ENCODE results near the gene MAST4.

MAST4 gene

GRCh38 chr5:66960369-66961137, 364.4 kb downstream of the MAST4 start:
- no peak for DNase-seq (ENCODE audit: low spot score)

- no peak for DNase-seq (ENCODE audit: low spot score)
Observed at GRCh38 chr5:66963559-66963971, 367.4 kb downstream of the MAST4 start.

GRCh38 chr5:66966439-66966838, 370.2 kb downstream of the MAST4 start:
- DNase-seq (ENCODE audit: low spot score): no peak

- peak; percentile 82 for DNase-seq (ENCODE audit: low spot score)
Observed at GRCh38 chr5:66967102-66967501, 370.9 kb downstream of the MAST4 start.

GRCh38 chr5:66967826-66968262, 371.7 kb downstream of the MAST4 start:
- peak; percentile 41 for DNase-seq (ENCODE audit: low spot score)

GRCh38 chr5:66969484-66969883, 373.3 kb downstream of the MAST4 start:
- DNase-seq (ENCODE audit: low spot score): no peak

- DNase-seq (ENCODE audit: low spot score): no peak
Observed at GRCh38 chr5:66969963-66970362, 373.8 kb downstream of the MAST4 start.

- no peak for DNase-seq (ENCODE audit: low spot score)
Observed at GRCh38 chr5:66972004-66972403, 375.8 kb downstream of the MAST4 start.

GRCh38 chr5:66974256-66974655, 378.1 kb downstream of the MAST4 start:
- DNase-seq (ENCODE audit: low spot score): no peak

GRCh38 chr5:66976108-66976507, 379.9 kb downstream of the MAST4 start:
- no peak for DNase-seq (ENCODE audit: low spot score)

GRCh38 chr5:66979738-66980137, 383.5 kb downstream of the MAST4 start:
- no peak for DNase-seq (ENCODE audit: low spot score)

- DNase-seq (ENCODE audit: low spot score): no peak
Observed at GRCh38 chr5:66981266-66982055, 385.3 kb downstream of the MAST4 start.

GRCh38 chr5:66982056-66982387, 385.8 kb downstream of the MAST4 start:
- no peak for DNase-seq (ENCODE audit: low spot score)

- DNase-seq (ENCODE audit: low spot score): no peak
Observed at GRCh38 chr5:66982470-66982869, 386.3 kb downstream of the MAST4 start.

- no peak for DNase-seq (ENCODE audit: low spot score)
Observed at GRCh38 chr5:66985417-66985816, 389.2 kb downstream of the MAST4 start.

GRCh38 chr5:66986009-66986408, 389.8 kb downstream of the MAST4 start:
- no peak for DNase-seq (ENCODE audit: low spot score)

- no peak for DNase-seq (ENCODE audit: low spot score)
Observed at GRCh38 chr5:66986534-66986933, 390.3 kb downstream of the MAST4 start.

- DNase-seq (ENCODE audit: low spot score): no peak
Observed at GRCh38 chr5:66987126-66987525, 390.9 kb downstream of the MAST4 start.

GRCh38 chr5:66987540-66987939, 391.3 kb downstream of the MAST4 start:
- DNase-seq (ENCODE audit: low spot score): no peak

GRCh38 chr5:66987949-66988838, 392.0 kb downstream of the MAST4 start:
- peak; percentile 49 for DNase-seq (ENCODE audit: low spot score)

GRCh38 chr5:66989286-66989685, 393.1 kb downstream of the MAST4 start:
- DNase-seq (ENCODE audit: low spot score): no peak

- no peak for DNase-seq (ENCODE audit: low spot score)
Observed at GRCh38 chr5:66989781-66990180, 393.6 kb downstream of the MAST4 start.

All from kidney capillary endothelial cell (primary cell).